Measurements from ENCODE around the gene AASDH. TPM values are rescaled to one million over a fixed set of nuclear protein-coding genes. Genes with fewer than 3 reads are reported as not detected.

Gene AASDH
- polyA plus RNA-seq (2012; rRNA removed): 4.4 and 5.6 TPM in 2 replicates
- polyA plus RNA-seq (2012; cell fraction: cytosol; rRNA removed): 5.4 and 6.2 TPM in 2 replicates
- 6.8 and 10.5 TPM in 2 replicates for polyA plus RNA-seq (2012; cell fraction: nucleus; rRNA removed)

GRCh38 chr4:56387023-56388001, at the start of gene AASDH:
AASDH (minus strand) TSS chr4:56387491; CDS start chr4:56384299, 3,192 bp downstream.
- peak; percentile 86 for DNase-seq
- Histone ChIP-seq H3K9ac (peak within 1 kb of the TSS; percentile 89), H3K36me3 (replicated peaks in 1 of 2; ENCODE audit: control insufficient read depth in 1 of 2, insufficient read depth in 2 of 2, low read length in 1 of 2) (peaks cover 1 to 16% of the 10 kb centered on the region in 2 experiments), H2AFZ (ENCODE audit: low read depth) (peak within 1 kb of the TSS; percentile 88), H3K4me2 (peak within 1 kb of the TSS; percentile 81), H3K9me2 (no peaks in the 10 kb centered on the region), H4K20me1 (ENCODE audit: insufficient read depth) (no peaks in the 10 kb centered on the region), H3K4me3 (ENCODE audit: low read depth in 2 of 2, low read length in 1 of 2) (peak within 1 kb of the TSS; percentile 90), H3K27ac (ENCODE audit: low read depth in 2 of 2, low read length in 1 of 2) (peak within 1 kb of the TSS; percentile 98), H3K4me1 (ENCODE audit: control insufficient read depth in 1 of 2, insufficient read depth in 2 of 2, low read depth in 1 of 2, low read length in 1 of 2) (peaks cover 0 to 12% of the 10 kb centered on the region in 2 experiments; a peak in 3 of 4 replicates), H3K27me3 (ENCODE audit: insufficient read depth) (no peaks in the 10 kb centered on the region), H3K9me3 (no peaks in the 10 kb centered on the region), H3F3A (replicated peaks; ENCODE audit: insufficient read depth) (peaks cover 20% of the 10 kb centered on the region), H3K79me2 (ENCODE audit: insufficient read depth) (peaks cover 47% of the 10 kb centered on the region)
- CTCF ChIA-PET: interaction anchor here (0.7 to 2.2 kb wide), 6 partner anchors 17 to 438 kb away, joined by 3 to 12 read pairs (median 4); partner anchors contain the start of genes CEP135, PAICS and PPAT
- WGBS (ENCODE audit: low lambda C conversion rate): under 1% methylated on average over 38 of the region's 57 CpGs
- POLR2A ChIA-PET: interaction anchor here (0.6 to 1.6 kb wide), 13 partner anchors 14 to 523 kb away, joined by 3 to 29 read pairs (median 4); partner anchors contain the start of genes CEP135, PAICS and PPAT
- TF ChIP-seq NRF1 (IDR thresholded peaks at IDR 0.05; ENCODE audit: low read depth, low read length) (no peak; the same call in 1 of the 2 replicates), ZBTB33 (IDR thresholded peaks at IDR 0.05; ENCODE audit: borderline replicate concordance, low read depth) (peak; percentile 79; the same call in 1 of the 2 replicates), GABPA (IDR thresholded peaks at IDR 0.05; ENCODE audit: low read depth) (peak; percentile 46), TAF1 (IDR thresholded peaks at IDR 0.05; ENCODE audit: borderline replicate concordance, low read depth, low read length) (peak; percentile 83), SIN3A (IDR thresholded peaks at IDR 0.05; ENCODE audit: borderline replicate concordance, low read depth, low read length) (peak; percentile 84), RXRA (IDR thresholded peaks at IDR 0.05; ENCODE audit: borderline replicate concordance, low read depth) (no peak), RFX5 (IDR thresholded peaks at IDR 0.05; ENCODE audit: low read length) (no peak; the same call in none of the 2 replicates), EP300 (IDR thresholded peaks at IDR 0.05; ENCODE audit: borderline replicate concordance in 1 of 2, low read depth in 1 of 2, low read length in 1 of 2) (peak in 1 of 2 experiments; percentile 17; a peak in 1 of 4 replicates), FOXJ3 (CRISPR knock-in tag; IDR thresholded peaks at IDR 0.05) (no peak), NFIC (IDR thresholded peaks at IDR 0.05; ENCODE audit: borderline replicate concordance) (no peak; the same call in 1 of the 2 replicates), FOSL2 (IDR thresholded peaks at IDR 0.05; ENCODE audit: borderline replicate concordance, low read depth) (no peak), RAD21 (IDR thresholded peaks at IDR 0.05; ENCODE audit: low read length) (no peak; the same call in 1 of the 2 replicates), EZH2phosphoT487 (IDR thresholded peaks at IDR 0.05; ENCODE audit: borderline replicate concordance, low read depth) (no peak), PBX3 (IDR thresholded peaks at IDR 0.05) (no peak), USF1 (IDR thresholded peaks at IDR 0.05; ENCODE audit: borderline replicate concordance, low read depth) (no peak; the same call in 1 of the 2 replicates), GATA2 (CRISPR knock-in tag; IDR thresholded peaks at IDR 0.05) (no peak), JUND (IDR thresholded peaks at IDR 0.05) (no peak), USF2 (IDR thresholded peaks at IDR 0.05; ENCODE audit: borderline replicate concordance, low read depth, low read length) (no peak), FOXM1 (IDR thresholded peaks at IDR 0.05; ENCODE audit: low read depth) (0 out of 2 replicates have a peak, but pooled peaks have one; percentile 14), POLR2AphosphoS5 (IDR thresholded peaks at IDR 0.05; ENCODE audit: low read depth, low read length) (peak; percentile 91), CHD2 (IDR thresholded peaks at IDR 0.05; ENCODE audit: low read length, partially characterized antibody) (peak; percentile 64), CTCF (IDR thresholded peaks at IDR 0.05) (no peak), TCF12 (IDR thresholded peaks at IDR 0.05) (no peak), YY1 (IDR thresholded peaks at IDR 0.05; ENCODE audit: low read depth) (no peak), ELF1 (IDR thresholded peaks at IDR 0.05) (peak; percentile 62; the same call in 1 of the 2 replicates), MEF2A (IDR thresholded peaks at IDR 0.05; ENCODE audit: borderline replicate concordance, low read depth) (no peak)
